NCI-H2227 (cell line): ENCODE results near the gene TNFRSF4.
"Not testable (repeated sequence)": the region's sequence is repeated elsewhere in the genome, so short reads cannot be mapped to it uniquely, and the experiment has no call there.

Source experiments
- DNase-seq: peaks from one replicate; lab custom pipeline; 2025; ENCODE audit not compliant: unreplicated experiment; lab: John Stamatoyannopoulos, UW

Gene TNFRSF4

GRCh38 chr1:1213345-1214265, at the start of gene TNFRSF4:
Gene TNFRSF4 (minus strand): TSS chr1:1214153. CDS start chr1:1214127, 26 bp downstream.
- no peak for DNase-seq

GRCh38 chr1:1262758-1263157, 48.8 kb upstream of the TNFRSF4 start:
- no peak for DNase-seq

- DNase-seq = no peak
Measured at GRCh38 chr1:1262071-1262470, 48.1 kb upstream of the TNFRSF4 start.

GRCh38 chr1:1260843-1261560, 47.0 kb upstream of the TNFRSF4 start:
- DNase-seq = no peak

GRCh38 chr1:1259951-1260600, 46.1 kb upstream of the TNFRSF4 start:
- no peak for DNase-seq

- DNase-seq = no peak
Measured at GRCh38 chr1:1259540-1259939, 45.6 kb upstream of the TNFRSF4 start.

- no peak for DNase-seq
Measured at GRCh38 chr1:1259119-1259488, 45.2 kb upstream of the TNFRSF4 start.

- DNase-seq = no peak
Measured at GRCh38 chr1:1256956-1257871, 43.3 kb upstream of the TNFRSF4 start.

- DNase-seq = no peak
Measured at GRCh38 chr1:1255611-1256010, 41.7 kb upstream of the TNFRSF4 start.

- no peak for DNase-seq
Measured at GRCh38 chr1:1255078-1255477, 41.1 kb upstream of the TNFRSF4 start.

- no peak for DNase-seq
Measured at GRCh38 chr1:1254667-1254998, 40.7 kb upstream of the TNFRSF4 start.

GRCh38 chr1:1253972-1254666, 40.2 kb upstream of the TNFRSF4 start:
- DNase-seq = no peak

GRCh38 chr1:1253314-1253713, 39.4 kb upstream of the TNFRSF4 start:
- DNase-seq = no peak

GRCh38 chr1:1250786-1251284, 36.9 kb upstream of the TNFRSF4 start:
- no peak for DNase-seq

- not testable (repeated sequence) for DNase-seq
Measured at GRCh38 chr1:1248009-1248913, 34.3 kb upstream of the TNFRSF4 start.

GRCh38 chr1:1247341-1247913, 33.5 kb upstream of the TNFRSF4 start:
- DNase-seq = no peak

- no peak for DNase-seq
Measured at GRCh38 chr1:1246577-1247340, 32.8 kb upstream of the TNFRSF4 start, which contains the start of gene C1QTNF12. Gene C1QTNF12 (minus strand): TSS chr1:1246722. CDS start chr1:1246690, 32 bp downstream.
